Tibial artery (tissue), 4 donors: ENCODE data around the gene DQX1.

Source experiments
- DNase-seq, 2 donors: peaks; one replicate each; pipeline ENCODE4 v3.0.0-alpha.2; 2019
- H3K27ac ChIP-seq, 2 donors: fragments of 200-600 bp; sonication (generic) in 1 of 2; 1 replicate in 1 of 2; 2 replicates in 1 of 2; pipeline ENCODE4 v1.5.1; 2018 to 2019; ENCODE audit warnings: mild to moderate bottlenecking in 1 of 2
- H3K27me3 ChIP-seq, 2 donors: fragments of 200-600 bp; sonication (generic) in 1 of 2; one replicate each; pipeline versions ENCODE4 v1.5.1 to v1.6.0; 2016 to 2019
- H3K36me3 ChIP-seq, 3 donors: fragments of 200-600 bp; sonication (generic) in 2 of 3; one replicate each; pipeline ENCODE4 v1.5.1; 2016 to 2019; ENCODE audit warnings: mild to moderate bottlenecking in 2 of 3
- H3K4me1 ChIP-seq, 4 donors: fragments of 200-600 bp; sonication (generic) in 2 of 4; 1 replicate in 3 of 4; 2 replicates in 1 of 4; pipeline ENCODE4 v1.5.1; 2016 to 2019
- H3K4me3 ChIP-seq, 2 donors: fragments of 200-600 bp; sonication (generic) in 1 of 2; 1 replicate in 1 of 2; 2 replicates in 1 of 2; pipeline ENCODE4 v1.5.1; 2018 to 2019; ENCODE audit warnings: mild to moderate bottlenecking in 2 of 2
- H3K9me3 ChIP-seq, 3 donors: fragments of 200-600 bp; sonication (generic) in 1 of 3; one replicate each; pipeline ENCODE4 v1.5.1; 2016 to 2019
- intact Hi-C: fragments of 100-400 bp; cut with DNase I; formaldehyde crosslinking; loops from one replicate; pipeline ENCODE4 v1.15.0; 2023; ENCODE audit warnings: low total_unique reads
- TF ChIP-seq, protein P1 (sequence below), 2 experiments: fragments of 200-600 bp in 1 of 2; fragments of 450-650 bp in 1 of 2; IDR thresholded peaks; one replicate each; pipeline ENCODE4 v1.5.1; 2017 to 2019; ENCODE audit warnings: antibody characterized with exemption in 2 of 2, mild to moderate bottlenecking in 1 of 2, moderate library complexity in 1 of 2

The DQX1 gene

DNA sequence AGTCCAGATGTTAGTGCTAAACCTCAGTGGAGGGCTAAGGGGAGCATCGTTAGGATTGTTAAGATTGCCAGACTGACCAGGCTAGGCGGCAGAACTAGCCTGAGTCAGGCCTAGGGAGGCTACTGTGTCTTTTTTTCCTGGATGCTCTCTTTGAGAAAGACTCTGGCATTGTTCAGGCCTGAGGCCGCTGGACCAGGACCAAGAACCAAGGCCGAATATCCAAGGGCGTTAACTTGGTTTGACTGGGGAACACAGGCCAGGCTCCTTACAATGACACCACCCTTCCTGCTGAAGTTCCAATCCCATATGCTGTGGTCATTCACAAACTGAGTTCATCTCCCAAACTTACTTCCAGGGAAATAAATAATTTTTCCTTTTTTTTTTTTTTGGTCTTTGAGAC lies 14.3 kb upstream of the DQX1 start:
- DNase-seq = peak; percentile 74 to 76
- Histone ChIP-seq H3K9me3 (no peaks in the 10 kb centered on the region), H3K27ac (no peak overlapping the region), H3K4me1 (no peaks in the 10 kb centered on the region), H3K36me3 (no peaks in the 10 kb centered on the region), H3K27me3 (no peaks in the 10 kb centered on the region), H3K4me3 (no peak overlapping the region)
- intact Hi-C loops = no loop called here
- TF ChIP-seq, protein P1, sequence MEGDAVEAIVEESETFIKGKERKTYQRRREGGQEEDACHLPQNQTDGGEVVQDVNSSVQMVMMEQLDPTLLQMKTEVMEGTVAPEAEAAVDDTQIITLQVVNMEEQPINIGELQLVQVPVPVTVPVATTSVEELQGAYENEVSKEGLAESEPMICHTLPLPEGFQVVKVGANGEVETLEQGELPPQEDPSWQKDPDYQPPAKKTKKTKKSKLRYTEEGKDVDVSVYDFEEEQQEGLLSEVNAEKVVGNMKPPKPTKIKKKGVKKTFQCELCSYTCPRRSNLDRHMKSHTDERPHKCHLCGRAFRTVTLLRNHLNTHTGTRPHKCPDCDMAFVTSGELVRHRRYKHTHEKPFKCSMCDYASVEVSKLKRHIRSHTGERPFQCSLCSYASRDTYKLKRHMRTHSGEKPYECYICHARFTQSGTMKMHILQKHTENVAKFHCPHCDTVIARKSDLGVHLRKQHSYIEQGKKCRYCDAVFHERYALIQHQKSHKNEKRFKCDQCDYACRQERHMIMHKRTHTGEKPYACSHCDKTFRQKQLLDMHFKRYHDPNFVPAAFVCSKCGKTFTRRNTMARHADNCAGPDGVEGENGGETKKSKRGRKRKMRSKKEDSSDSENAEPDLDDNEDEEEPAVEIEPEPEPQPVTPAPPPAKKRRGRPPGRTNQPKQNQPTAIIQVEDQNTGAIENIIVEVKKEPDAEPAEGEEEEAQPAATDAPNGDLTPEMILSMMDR (IDR thresholded peaks at IDR 0.05) = no peak

DNA sequence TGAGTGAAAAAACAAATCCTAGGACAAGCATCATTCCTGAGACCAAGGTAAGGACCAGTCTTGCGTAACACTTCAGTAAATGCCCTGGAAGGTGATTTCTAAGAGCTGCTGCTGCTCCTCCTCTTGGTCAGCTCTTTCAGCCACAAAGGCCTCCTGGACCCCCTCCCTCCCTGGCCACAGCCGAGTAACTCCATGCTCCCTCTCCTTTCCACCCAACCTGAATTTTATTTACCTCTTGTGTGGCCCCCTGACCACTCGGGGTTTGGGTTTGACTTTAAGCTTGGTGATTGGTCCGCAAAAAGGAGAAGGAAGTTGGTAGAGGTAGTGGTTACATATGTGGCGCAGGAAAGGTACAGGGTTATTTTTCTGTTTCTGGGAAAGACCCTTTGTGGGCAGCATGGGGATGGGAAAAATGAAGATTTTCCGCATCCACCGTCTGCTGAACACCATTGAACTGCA lies 12.9 kb upstream of the DQX1 start:
- no peak overlapping the region for H3K27ac ChIP-seq
- peak in 1 of 2 donors; percentile 24 for DNase-seq
- H3K27me3 ChIP-seq = no peaks in the 10 kb centered on the region
- H3K36me3 ChIP-seq = peaks cover 0 to 4% (median 0%) of the 10 kb centered on the region in 3 donors
- no peak overlapping the region for H3K4me3 ChIP-seq
- intact Hi-C loops = no loop called here
- H3K9me3 ChIP-seq = no peaks in the 10 kb centered on the region
- TF ChIP-seq, protein P1 (IDR thresholded peaks at IDR 0.05) = no peak
- no peaks in the 10 kb centered on the region for H3K4me1 ChIP-seq

DNA sequence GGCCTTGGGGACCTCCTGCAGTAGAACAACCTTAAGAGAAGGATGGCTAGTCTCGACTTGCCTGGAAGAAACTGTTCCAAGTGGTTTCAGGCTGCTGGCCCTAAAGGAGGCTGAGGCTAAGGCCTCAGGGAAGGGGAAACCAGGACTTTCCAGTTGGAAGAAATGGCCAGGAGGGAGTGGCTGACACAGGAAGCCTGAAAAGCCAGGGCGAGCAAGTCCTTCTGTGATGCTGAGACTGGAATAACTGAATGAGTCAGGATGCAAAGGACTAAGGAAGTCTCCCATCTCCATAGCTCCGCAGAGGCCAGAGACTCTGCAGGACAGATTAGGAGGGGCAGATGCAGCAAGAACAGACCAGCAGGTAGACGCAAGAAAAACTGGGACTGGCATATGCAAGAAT lies 11.1 kb upstream of the DQX1 start:
- peaks cover 0 to 22% (median 12%) of the 10 kb centered on the region in 3 donors for H3K36me3 ChIP-seq
- H3K27ac ChIP-seq = no peak overlapping the region
- DNase-seq = peak in 1 of 2 donors; percentile 33
- H3K9me3 ChIP-seq = no peaks in the 10 kb centered on the region
- no peak overlapping the region for H3K4me3 ChIP-seq
- intact Hi-C loops = no loop called here
- no peaks in the 10 kb centered on the region for H3K4me1 ChIP-seq
- H3K27me3 ChIP-seq = no peaks in the 10 kb centered on the region
- TF ChIP-seq, protein P1 (IDR thresholded peaks at IDR 0.05) = no peak

DNA sequence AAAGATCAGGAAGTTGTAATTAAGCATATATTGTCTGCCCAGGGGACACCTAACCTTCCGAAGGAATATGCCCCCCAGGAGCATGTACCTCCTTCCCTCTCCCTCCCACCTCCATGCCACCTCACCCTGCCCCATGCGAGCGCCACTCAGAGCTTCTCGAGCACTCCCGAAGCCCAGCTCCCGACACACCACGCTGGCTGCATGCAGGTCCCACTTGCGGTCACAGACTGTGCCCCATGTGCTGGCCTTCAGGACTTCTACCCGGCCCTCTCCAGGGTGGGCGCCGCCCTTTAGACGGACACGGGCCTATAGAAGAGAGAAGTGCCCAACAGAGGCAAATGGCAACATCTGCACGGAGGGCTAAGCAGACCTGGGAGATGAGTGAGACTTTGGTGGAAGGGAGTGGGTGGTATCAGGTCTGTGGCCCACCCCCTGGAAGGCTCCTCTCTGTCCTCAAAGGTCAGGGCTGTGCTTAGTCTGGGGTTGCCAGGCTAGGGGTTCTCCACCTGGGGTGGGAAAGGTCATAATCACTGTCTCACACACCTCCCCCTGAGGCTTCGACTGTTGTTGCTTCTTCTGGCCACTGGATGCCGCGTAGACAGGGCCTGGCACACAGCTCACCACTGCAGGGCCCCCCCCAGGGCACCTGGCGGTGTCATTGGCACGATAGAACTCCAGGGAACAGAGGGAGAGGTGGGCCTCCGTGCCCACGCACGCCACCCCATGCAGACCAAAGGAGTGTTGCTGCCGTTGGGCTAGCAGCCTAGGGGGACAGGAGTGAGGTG lies 10.3 kb upstream of the DQX1 start:
- Histone ChIP-seq H3K27ac (no peak overlapping the region), H3K4me3 (no peak overlapping the region), H3K9me3 (no peaks in the 10 kb centered on the region), H3K27me3 (no peaks in the 10 kb centered on the region), H3K36me3 (peaks cover 0 to 24% (median 12%) of the 10 kb centered on the region in 3 donors), H3K4me1 (peaks cover 0 to 5% (median 4%) of the 10 kb centered on the region in 4 donors)
- intact Hi-C loops = no loop called here
- TF ChIP-seq, protein P1 (IDR thresholded peaks at IDR 0.05) = no peak
- DNase-seq = peak in 1 of 2 donors; percentile 58

DNA sequence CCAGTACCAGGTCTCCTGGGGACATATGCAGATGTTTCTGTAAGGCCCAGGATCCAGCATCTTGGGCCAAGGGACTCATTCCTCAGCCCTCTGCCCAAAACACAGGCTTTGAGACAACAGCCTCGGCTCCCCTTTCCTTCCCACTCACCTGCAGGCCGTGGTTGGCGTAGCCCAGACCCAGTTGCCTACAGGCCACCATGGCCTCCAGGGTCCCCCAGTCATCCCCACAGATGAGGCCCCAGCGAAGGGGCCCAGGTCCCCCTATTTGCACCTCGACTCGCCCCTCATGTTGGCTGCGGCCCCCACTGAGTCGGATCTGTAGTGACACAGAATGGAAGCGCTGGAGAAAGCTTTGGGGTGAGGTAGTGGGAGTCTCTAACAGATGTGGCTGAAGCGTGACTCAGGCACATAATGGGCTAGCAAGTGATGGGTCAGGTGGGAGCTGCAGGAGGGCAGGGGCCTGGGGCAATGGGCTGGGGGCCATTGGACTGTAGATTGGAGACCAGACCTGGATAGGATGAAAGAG lies 9.5 kb upstream of the DQX1 start:
- Histone ChIP-seq H3K4me3 (no peak overlapping the region), H3K9me3 (no peaks in the 10 kb centered on the region), H3K27ac (no peak overlapping the region), H3K4me1 (peaks cover 0 to 13% (median 12%) of the 10 kb centered on the region in 4 donors), H3K27me3 (no peaks in the 10 kb centered on the region), H3K36me3 (peaks cover 0 to 24% (median 12%) of the 10 kb centered on the region in 3 donors)
- TF ChIP-seq, protein P1 (IDR thresholded peaks at IDR 0.05) = no peak
- DNase-seq = peak in 1 of 2 donors; percentile 49
- intact Hi-C loops = no loop called here
